GM12878 (cell line): ENCODE measurements around the gene MEDAG. TPM values are rescaled to one million over a fixed set of nuclear protein-coding genes. Genes with fewer than 3 reads are reported as not detected.

Experiments used
- ATAC-seq: fragments of 200-7000 bp; cut with Tn5 transposase; 3 replicates; pipeline ENCODE4 v1.9.1; 2020; ENCODE audit warnings: mild to moderate bottlenecking, moderate library complexity
- BruUV-seq: library from RNA; stranded (reverse); fragments of 400-500 nt; replicated peaks from 2 replicates; lab custom pipeline; 2021; lab: Mats Ljungman, UMichigan
- CTCF ChIA-PET: fragments of 300-600 bp; sonication (Branson Sonifier 250); formaldehyde crosslinking; extraction: SDS; loops from one replicate; lab custom pipeline; 2021; ENCODE audit warnings: inconsistent platforms; lab: Yijun Ruan, JAX
- POLR2A ChIA-PET: fragments of 350-600 bp; formaldehyde crosslinking; extraction: SDS; loops from one replicate; lab custom pipeline; 2021; ENCODE audit warnings: inconsistent platforms; lab: Charles Lee
- RAD21 ChIA-PET: fragments of 300-600 bp; sonication (Branson Sonifier 250); formaldehyde crosslinking; loops from one replicate; lab custom pipeline; 2023; ENCODE audit warnings: antibody characterized with exemption; ENCODE audit not compliant: unreplicated experiment; lab: Charles Lee
- SMC1A ChIA-PET: fragments of 300-600 bp; sonication (Branson Sonifier 250); formaldehyde crosslinking; loops from one replicate; lab custom pipeline; 2023; ENCODE audit not compliant: unreplicated experiment, uncharacterized antibody; lab: Charles Lee
- DNase-seq: peaks from one replicate; pipeline ENCODE4 v3.0.0-alpha.2; 2011; ENCODE audit warnings: low read depth, low spot score
- FAIRE-seq: peaks from 3 replicates; lab custom pipeline; 2011; peaks lifted over from hg19 to GRCh38; lab: Jason Lieb, UNC
- H2AFZ ChIP-seq: 2 replicates; pipeline ENCODE4 v1.6.0; 2011; ENCODE audit warnings: low read depth, low read length, control low read depth; ENCODE audit not compliant: control insufficient read depth
- H3K27ac ChIP-seq: 2 replicates; pipeline ENCODE4 v1.5.1; 2011; ENCODE audit warnings: control low read depth; ENCODE audit not compliant: control insufficient read depth, insufficient read depth
- H3K27me3 ChIP-seq, 2 experiments: replicated peaks in 1 of 2; 2 replicates each; pipeline versions ENCODE4 v1.6.0 to v1.6.1; 2011; ENCODE audit warnings: low read length in 1 of 2; ENCODE audit not compliant: control insufficient read depth in 2 of 2, insufficient read depth in 2 of 2
- H3K36me3 ChIP-seq, 2 experiments: 2 replicates each; pipeline ENCODE4 v1.5.1; 2011; ENCODE audit warnings: low read length in 1 of 2; ENCODE audit not compliant: control insufficient read depth in 2 of 2, insufficient read depth in 2 of 2
- H3K4me1 ChIP-seq: 2 replicates; pipeline ENCODE4 v1.6.1; 2011; ENCODE audit warnings: mild to moderate bottlenecking, low read length, moderate library complexity, mixed read lengths; ENCODE audit not compliant: control insufficient read depth, insufficient read depth
- H3K4me2 ChIP-seq: 2 replicates; pipeline ENCODE4 v1.6.0; 2011; ENCODE audit warnings: control low read depth; ENCODE audit not compliant: control insufficient read depth, insufficient read depth
- H3K4me3 ChIP-seq: fragments of 200-600 bp; sonication (generic); 2 replicates; pipeline ENCODE4 v1.5.1; 2016
- H3K79me2 ChIP-seq: 2 replicates; pipeline ENCODE4 v1.6.0; 2011; ENCODE audit warnings: low read length; ENCODE audit not compliant: control insufficient read depth, insufficient read depth
- H3K9ac ChIP-seq: 2 replicates; pipeline ENCODE4 v1.8.0; 2011; ENCODE audit warnings: low read length, control low read depth, mixed read lengths; ENCODE audit not compliant: control insufficient read depth, insufficient read depth
- H3K9me3 ChIP-seq: replicated peaks from 3 replicates; pipeline ENCODE4 v1.5.1; 2011; ENCODE audit warnings: mild to moderate bottlenecking, low read length; ENCODE audit not compliant: control insufficient read depth, insufficient read depth
- H4K20me1 ChIP-seq: 2 replicates; pipeline ENCODE4 v1.6.0; 2011; ENCODE audit not compliant: control insufficient read depth, insufficient read depth
- ASH2L ChIP-seq: fragments of 300-600, 200-600 bp; sonication (generic); IDR thresholded peaks from 2 replicates; pipeline ENCODE4 v1.6.1; 2017; ENCODE audit warnings: low read depth, mild to moderate bottlenecking, borderline replicate concordance
- CBX5 ChIP-seq: sonication (generic); IDR thresholded peaks from 2 replicates; pipeline ENCODE4 v1.6.1; 2016; ENCODE audit warnings: low read depth, moderate library complexity, mild to moderate bottlenecking, inconsistent platforms
- CREM ChIP-seq: IDR thresholded peaks from 2 replicates; pipeline ENCODE4 v1.6.1; 2014; ENCODE audit warnings: antibody characterized with exemption, low read depth
- CUX1 ChIP-seq: IDR thresholded peaks from 2 replicates; pipeline ENCODE4 v1.6.1; 2012; ENCODE audit warnings: improper control_type of control experiment, low read depth, low read length; ENCODE audit not compliant: insufficient replicate concordance
- DPF2 ChIP-seq: fragments of 450-650 bp; IDR thresholded peaks from 2 replicates; pipeline ENCODE4 v1.6.1; 2017; ENCODE audit warnings: mild to moderate bottlenecking
- FOS ChIP-seq: IDR thresholded peaks from 3 replicates; pipeline ENCODE4 v1.6.1; 2011; ENCODE audit warnings: borderline replicate concordance; ENCODE audit not compliant: insufficient read length; ENCODE audit errors: extremely low read depth
- KDM1A ChIP-seq: fragments of 200-600 bp; sonication (generic); IDR thresholded peaks from 2 replicates; pipeline ENCODE4 v1.6.1; 2016; ENCODE audit warnings: borderline replicate concordance
- PAX8 ChIP-seq: fragments of 450-650 bp; IDR thresholded peaks from 2 replicates; pipeline ENCODE4 v1.6.1; 2017; ENCODE audit warnings: mild to moderate bottlenecking, moderate library complexity
- SREBF2 ChIP-seq: IDR thresholded peaks from 2 replicates; pipeline ENCODE4 v1.6.1; 2012; ENCODE audit warnings: mild to moderate bottlenecking, low read length
- TAF1 ChIP-seq: IDR thresholded peaks from 2 replicates; pipeline ENCODE4 v1.6.1; 2011; ENCODE audit warnings: mild to moderate bottlenecking, low read depth, low read length, borderline replicate concordance
- YBX1 ChIP-seq: fragments of 450-650 bp; IDR thresholded peaks from 2 replicates; pipeline ENCODE4 v1.6.1; 2016; ENCODE audit warnings: antibody characterized with exemption
- ZBTB11 ChIP-seq: fragments of 450-650 bp; formaldehyde crosslinking; IDR thresholded peaks from 2 replicates; pipeline ENCODE4 v1.5.0; 2022; ENCODE audit warnings: mild to moderate bottlenecking, missing genetic modification characterization
- WGBS: methylation state at CpG from one replicate; pipeline ENCODE4 v1.1.6; 2016; ENCODE audit warnings: low lambda C conversion rate; ENCODE audit not compliant: insufficient replicate concordance, insufficient coverage; ENCODE audit errors: missing lambda C conversion rate; 5-methylcytosine and 5-hydroxymethylcytosine counted together
- in situ Hi-C: fragments of 300-500 bp; cut with MboI; formaldehyde crosslinking; loops from 9 replicates; pipeline ENCODE4 v1.14.3; 2018; ENCODE audit warnings: mixed read lengths
- intact Hi-C: fragments of 100-400 bp; cut with micrococcal nuclease; formaldehyde crosslinking; loops from one replicate; pipeline ENCODE4 v1.14.2; 2022; ENCODE audit not compliant: unreplicated experiment
- polyA plus RNA-seq, 11 experiments: library from polyadenylated mRNA; depleted of rRNA in 4 of 11; unstranded in 6 of 11; stranded (reverse) in 5 of 11; fragments of >200 nt; fragmentation: Nextera tagmentation in 4 of 11; fragmentation: Illumina TruSeq in 1 of 11; extraction: Ambion mirVana in 4 of 11; extraction: Trizol in 1 of 11; gene quantifications; 1 replicate in 1 of 11; 2 replicates in 10 of 11; pipeline versions ENCODE4 v1.2.1 to v1.2.3, GENCODE V29; 2011 to 2016; ENCODE audit warnings: inconsistent platforms in 2 of 11, missing spikeins in 2 of 11, low read depth in 1 of 11
- total RNA-seq, 4 experiments: library from RNA; depleted of rRNA in 3 of 4; stranded (reverse); fragments of >200 nt in 3 of 4; fragmentation: Illumina TruSeq in 1 of 4; extraction: Trizol in 1 of 4; gene quantifications; 2 replicates each; pipeline versions ENCODE4 v1.2.1 to v1.2.3, GENCODE V29; 2013 to 2021
- TF ChIP-seq, protein P1 (sequence below): fragments of 450-650 bp; IDR thresholded peaks from 2 replicates; pipeline ENCODE4 v1.6.1; 2017; ENCODE audit warnings: mild to moderate bottlenecking, moderate library complexity

MEDAG gene
- total and polyA plus RNA-seq, 10 of the 15 experiments (the other 5 are each of a cell fraction or from before 2014, with no cell fraction given) = 0.03 TPM; not detected in 9

DNA sequence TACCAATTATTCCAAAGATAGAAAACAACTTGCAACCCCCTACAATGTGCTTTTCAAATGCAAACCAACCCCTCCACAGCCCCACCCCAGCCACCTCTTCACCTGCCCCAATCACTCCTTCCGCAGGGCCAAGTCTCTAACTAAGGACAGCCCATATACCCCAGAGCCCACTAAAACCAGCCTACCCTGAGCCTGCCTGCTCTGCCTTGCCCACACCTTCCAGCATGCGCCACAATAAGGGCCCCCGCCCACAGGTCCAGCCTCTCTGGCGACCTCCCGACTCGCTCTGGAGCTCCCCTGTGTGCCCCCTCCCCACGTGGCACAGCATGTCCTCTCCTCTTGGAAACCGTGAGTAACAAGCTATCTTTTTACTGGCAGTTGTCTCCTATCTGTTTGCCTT is 42.8 kb upstream of the MEDAG start:
- no peaks in the 10 kb centered on the region for H3K79me2 ChIP-seq
- peaks cover 0 to 4% of the 10 kb centered on the region in 2 experiments; a peak in 2 of 4 replicates for H3K27me3 ChIP-seq
- no peaks in the 10 kb centered on the region for H3K4me1 ChIP-seq
- H3K9ac ChIP-seq = no peak overlapping the region
- 0 out of 2 replicates have a peak, but pooled peaks cover 2% of the 10 kb centered on the region for H4K20me1 ChIP-seq
- DNase-seq (no peak), FAIRE-seq (no peak), ATAC-seq (no peak)
- SMC1A ChIA-PET = no interaction called here
- POLR2A ChIA-PET = no interaction called here
- intact Hi-C loops = no loop called here
- no peak overlapping the region for H3K4me3 ChIP-seq
- BruUV-seq = no TSS peak
- CTCF ChIA-PET = interaction anchor here (1.2 to 6.0 kb wide), 3 partner anchors 14 to 184 kb away, joined by 3 to 23 read pairs (median 4); no protein-coding TSS in a partner anchor
- no peaks in the 10 kb centered on the region for H3K36me3 ChIP-seq
- H2AFZ ChIP-seq = no peak overlapping the region
- no peaks in the 10 kb centered on the region; the same call in 2 of the 3 replicates for H3K9me3 ChIP-seq
- H3K4me2 ChIP-seq = no peak overlapping the region
- RAD21 ChIA-PET = no interaction called here
- WGBS = 30% methylated on average over 8 of the region's 8 CpGs
- in situ Hi-C loops = no loop called here
- H3K27ac ChIP-seq = no peak overlapping the region
- no peak for TF ChIP-seq CUX1
- no peak for TF ChIP-seq ASH2L
- TF ChIP-seq FOS = no peak
- no peak for TF ChIP-seq CBX5
- no peak for TF ChIP-seq SREBF2
- TF ChIP-seq YBX1 = no peak
- TF ChIP-seq ZBTB11 (CRISPR knock-in tag) = no peak
- TF ChIP-seq KDM1A = no peak
- TF ChIP-seq, protein P1, sequence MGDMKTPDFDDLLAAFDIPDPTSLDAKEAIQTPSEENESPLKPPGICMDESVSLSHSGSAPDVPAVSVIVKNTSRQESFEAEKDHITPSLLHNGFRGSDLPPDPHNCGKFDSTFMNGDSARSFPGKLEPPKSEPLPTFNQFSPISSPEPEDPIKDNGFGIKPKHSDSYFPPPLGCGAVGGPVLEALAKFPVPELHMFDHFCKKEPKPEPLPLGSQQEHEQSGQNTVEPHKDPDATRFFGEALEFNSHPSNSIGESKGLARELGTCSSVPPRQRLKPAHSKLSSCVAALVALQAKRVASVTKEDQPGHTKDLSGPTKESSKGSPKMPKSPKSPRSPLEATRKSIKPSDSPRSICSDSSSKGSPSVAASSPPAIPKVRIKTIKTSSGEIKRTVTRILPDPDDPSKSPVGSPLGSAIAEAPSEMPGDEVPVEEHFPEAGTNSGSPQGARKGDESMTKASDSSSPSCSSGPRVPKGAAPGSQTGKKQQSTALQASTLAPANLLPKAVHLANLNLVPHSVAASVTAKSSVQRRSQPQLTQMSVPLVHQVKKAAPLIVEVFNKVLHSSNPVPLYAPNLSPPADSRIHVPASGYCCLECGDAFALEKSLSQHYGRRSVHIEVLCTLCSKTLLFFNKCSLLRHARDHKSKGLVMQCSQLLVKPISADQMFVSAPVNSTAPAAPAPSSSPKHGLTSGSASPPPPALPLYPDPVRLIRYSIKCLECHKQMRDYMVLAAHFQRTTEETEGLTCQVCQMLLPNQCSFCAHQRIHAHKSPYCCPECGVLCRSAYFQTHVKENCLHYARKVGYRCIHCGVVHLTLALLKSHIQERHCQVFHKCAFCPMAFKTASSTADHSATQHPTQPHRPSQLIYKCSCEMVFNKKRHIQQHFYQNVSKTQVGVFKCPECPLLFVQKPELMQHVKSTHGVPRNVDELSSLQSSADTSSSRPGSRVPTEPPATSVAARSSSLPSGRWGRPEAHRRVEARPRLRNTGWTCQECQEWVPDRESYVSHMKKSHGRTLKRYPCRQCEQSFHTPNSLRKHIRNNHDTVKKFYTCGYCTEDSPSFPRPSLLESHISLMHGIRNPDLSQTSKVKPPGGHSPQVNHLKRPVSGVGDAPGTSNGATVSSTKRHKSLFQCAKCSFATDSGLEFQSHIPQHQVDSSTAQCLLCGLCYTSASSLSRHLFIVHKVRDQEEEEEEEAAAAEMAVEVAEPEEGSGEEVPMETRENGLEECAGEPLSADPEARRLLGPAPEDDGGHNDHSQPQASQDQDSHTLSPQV = no peak
- TF ChIP-seq PAX8 = no peak
- no peak for TF ChIP-seq CREM
- no peak for TF ChIP-seq DPF2
- TF ChIP-seq TAF1 = no peak
